Mammary epithelial cell (primary cell): ENCODE results near the gene ARIH2.

Source experiments
- CTCF ChIP-seq, 2 donors: IDR thresholded peaks in 1 of 2; conservative IDR thresholded peaks in 1 of 2; 2 replicates each; pipeline ENCODE4 v1.5.1; 2011 to 2012; ENCODE audit warnings: inconsistent platforms in 2 of 2, low read length in 2 of 2, mild to moderate bottlenecking in 2 of 2, control low read depth in 1 of 2, low read depth in 1 of 2; ENCODE audit not compliant: insufficient read depth in 1 of 2; ENCODE audit errors: extremely low read depth in 1 of 2
- EZH2 ChIP-seq: IDR thresholded peaks from 2 replicates; pipeline ENCODE4 v1.6.1; 2012; ENCODE audit warnings: low read length, inconsistent platforms, borderline replicate concordance

- TF ChIP-seq CTCF (conservative IDR thresholded peaks at IDR 0.05 in 1 of 2, IDR thresholded peaks at IDR 0.05 in 1 of 2; ENCODE audit: extremely low read depth in 1 of 2, insufficient read depth in 1 of 2, low read depth in 1 of 2, low read length in 2 of 2) (no peak), EZH2 (no peak)
Observed at GRCh38 chr3:48980295-48980694, 61.7 kb downstream of the ARIH2 start.
